A204.1 (cell line): ENCODE data around the gene FAF1.
A peak's percentile ranks its signal among the peaks of the same experiment; 100 is the strongest.

Source experiments
- FAIRE-seq: peaks from 2 replicates; lab custom pipeline; 2012; peaks lifted over from hg19 to GRCh38; lab: Jason Lieb, UNC

Gene FAF1

GRCh38 chr1:50978144-50978851, 18.2 kb upstream of the FAF1 start:
- FAIRE-seq = no peak

- no peak for FAIRE-seq
These were observed 17.6 kb upstream of the FAF1 start for GRCh38 chr1:50977575-50978143.

GRCh38 chr1:50976890-50977574, 17.0 kb upstream of the FAF1 start:
- peak; percentile 85 for FAIRE-seq

- no peak for FAIRE-seq
These were observed 16.2 kb upstream of the FAF1 start for GRCh38 chr1:50976111-50976889.

GRCh38 chr1:50975436-50975835, 15.4 kb upstream of the FAF1 start:
- FAIRE-seq = no peak

- peak; percentile 25 for FAIRE-seq
These were observed 14.5 kb upstream of the FAF1 start for GRCh38 chr1:50974618-50974935.

- no peak for FAIRE-seq
These were observed 14.0 kb upstream of the FAF1 start for GRCh38 chr1:50973875-50974617.

- FAIRE-seq = no peak
These were observed 13.2 kb upstream of the FAF1 start for GRCh38 chr1:50973255-50973654.

GRCh38 chr1:50972766-50973165, 12.7 kb upstream of the FAF1 start:
- no peak for FAIRE-seq

GRCh38 chr1:50971748-50972305, 11.8 kb upstream of the FAF1 start:
- no peak for FAIRE-seq

- FAIRE-seq = no peak
These were observed 11.0 kb upstream of the FAF1 start for GRCh38 chr1:50970931-50971582.

- FAIRE-seq = no peak
These were observed 10.4 kb upstream of the FAF1 start for GRCh38 chr1:50970509-50970887.

GRCh38 chr1:50969611-50970508, 9.8 kb upstream of the FAF1 start, which contains the start of gene CDKN2C:
TSS of gene CDKN2C (plus strand) at chr1:50970245. CDS start at chr1:50970369, 124 bp downstream.
- FAIRE-seq = peak; percentile 19

GRCh38 chr1:50968821-50969610, 8.9 kb upstream of the FAF1 start:
- FAIRE-seq = no peak

GRCh38 chr1:50968158-50968820, 8.2 kb upstream of the FAF1 start:
- FAIRE-seq = no peak

GRCh38 chr1:50967416-50968157, 7.5 kb upstream of the FAF1 start:
- FAIRE-seq = no peak

- FAIRE-seq = no peak
These were observed 6.9 kb upstream of the FAF1 start for GRCh38 chr1:50966991-50967390.

- FAIRE-seq = no peak
These were observed 4.8 kb upstream of the FAF1 start for GRCh38 chr1:50964863-50965262.
